AG09309 (cell line): ENCODE results near the gene PEAR1.

Experiments used
- DNase-seq: peaks from one replicate; pipeline ENCODE4 v3.0.0-alpha.2; 2010; ENCODE audit warnings: low read depth
- H3K4me3 ChIP-seq: 2 replicates; pipeline ENCODE4 v1.5.1; 2011; ENCODE audit warnings: mild to moderate bottlenecking, low read depth, low read length, moderate library complexity; ENCODE audit not compliant: control insufficient read depth
- CTCF ChIP-seq: IDR thresholded peaks from 2 replicates; pipeline ENCODE4 v1.5.1; 2011; ENCODE audit warnings: mild to moderate bottlenecking, low read depth, low read length, inconsistent platforms; ENCODE audit not compliant: insufficient read depth, control insufficient read depth; ENCODE audit errors: missing control alignments

PEAR1 gene

DNA sequence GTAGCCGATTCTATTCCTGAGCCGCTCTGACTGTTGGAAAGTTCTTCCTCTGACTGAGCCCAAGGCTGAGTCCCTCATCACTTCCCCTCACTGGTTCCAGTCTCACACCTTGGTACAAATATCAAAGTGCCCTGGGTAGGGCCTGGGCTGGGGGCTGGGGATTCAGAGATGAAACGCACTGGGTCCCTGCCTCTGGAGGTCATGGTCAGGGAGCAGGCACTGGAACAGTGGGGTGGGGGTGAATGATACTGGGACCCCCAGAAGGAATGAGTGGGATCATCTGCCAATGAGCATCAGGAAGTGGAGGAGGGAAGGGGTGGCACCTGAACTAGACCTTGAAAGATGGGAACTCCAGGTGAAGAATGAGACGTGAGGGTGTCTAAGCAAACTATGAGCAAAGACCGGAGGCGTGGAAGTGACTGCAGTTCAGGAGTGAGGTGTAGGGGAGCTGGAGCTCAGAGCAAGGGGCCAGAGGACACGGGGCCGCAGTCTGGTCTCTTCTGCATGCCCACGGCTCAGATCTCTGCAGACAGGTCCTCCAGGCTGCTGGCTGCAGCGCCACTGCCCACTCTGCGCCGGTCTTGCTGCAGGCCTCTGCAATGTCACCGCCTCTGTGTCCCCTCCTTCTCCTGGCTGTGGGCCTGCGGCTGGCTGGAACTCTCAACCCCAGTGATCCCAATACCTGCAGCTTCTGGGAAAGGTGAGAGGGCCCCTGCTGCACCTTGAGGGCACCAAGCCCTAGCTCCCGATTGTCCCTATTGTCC is 10.0 kb downstream of the PEAR1 start:
- no peak for DNase-seq
- no peak overlapping the region for H3K4me3 ChIP-seq
- no peak for TF ChIP-seq CTCF

DNA sequence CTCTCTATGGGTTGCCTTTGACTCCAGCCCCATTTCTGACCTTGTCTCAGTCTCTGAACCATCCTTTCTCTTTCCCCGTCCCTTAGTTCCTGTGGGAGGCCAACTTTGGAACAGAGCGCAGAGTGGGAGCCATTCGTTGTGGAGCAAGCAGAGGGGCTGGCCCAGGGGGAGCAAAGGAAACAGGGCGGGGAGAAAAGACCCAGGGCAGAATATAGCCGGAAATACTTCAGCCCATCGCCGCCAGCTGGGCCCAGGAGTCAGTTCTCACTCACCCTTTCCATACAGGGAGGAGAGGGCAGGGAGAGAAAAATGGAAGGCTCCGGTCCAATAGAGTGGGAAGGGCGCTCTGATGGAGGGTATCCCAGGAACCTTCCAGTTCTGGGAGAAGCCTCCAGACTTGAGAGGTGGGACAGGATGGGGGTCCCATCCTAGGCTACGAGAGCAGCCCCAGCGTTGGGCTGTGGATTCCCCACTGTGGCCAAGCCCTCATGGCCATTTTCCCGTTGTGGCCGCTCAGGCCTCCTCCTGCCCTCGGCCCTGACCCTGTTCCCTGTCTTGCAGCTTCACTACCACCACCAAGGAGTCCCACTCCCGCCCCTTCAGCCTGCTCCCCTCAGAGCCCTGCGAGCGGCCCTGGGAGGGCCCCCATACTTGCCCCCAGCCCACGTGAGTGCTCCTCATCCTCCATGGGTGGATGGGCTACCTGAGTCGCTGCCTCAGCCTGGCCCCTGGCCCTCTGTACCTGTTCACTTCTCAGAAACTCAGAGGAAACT is 10.9 kb downstream of the PEAR1 start:
- TF ChIP-seq CTCF: no peak
- no peak for DNase-seq

DNA sequence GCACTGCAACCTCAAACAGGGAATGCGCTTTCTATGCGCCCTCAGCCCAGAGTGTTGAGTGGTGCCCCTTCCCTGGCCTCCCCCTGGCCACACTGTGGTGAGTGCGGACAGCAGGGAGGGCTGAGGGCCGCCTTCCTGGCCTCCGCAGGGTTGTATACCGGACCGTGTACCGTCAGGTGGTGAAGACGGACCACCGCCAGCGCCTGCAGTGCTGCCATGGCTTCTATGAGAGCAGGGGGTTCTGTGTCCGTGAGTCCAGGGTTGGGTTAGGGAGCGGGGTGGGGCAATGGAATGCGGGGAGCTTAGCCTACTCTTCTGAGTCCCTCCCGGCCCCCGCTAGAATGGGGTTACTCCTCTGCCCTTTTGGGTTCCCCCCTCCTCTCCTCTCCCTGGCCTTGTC is 11.7 kb downstream of the PEAR1 start:
- no peak for TF ChIP-seq CTCF
- H3K4me3 ChIP-seq: no peak overlapping the region
- DNase-seq: no peak

More for the DNA sequence above, 10.9 kb downstream of the PEAR1 start:
- H3K4me3 ChIP-seq: no peak overlapping the region

- TF ChIP-seq CTCF: no peak
- H3K4me3 ChIP-seq: no peak overlapping the region
- no peak for DNase-seq
These were observed 12.1 kb downstream of the PEAR1 start for GRCh38 chr1:156905651-156906050.

GRCh38 chr1:156906206-156906906 is 12.8 kb downstream of the PEAR1 start:
- no peak overlapping the region for H3K4me3 ChIP-seq
- TF ChIP-seq CTCF: no peak
- DNase-seq: no peak

- no peak for DNase-seq
- no peak overlapping the region for H3K4me3 ChIP-seq
- TF ChIP-seq CTCF: no peak
These were observed 15.0 kb downstream of the PEAR1 start for GRCh38 chr1:156908541-156908940.
